NCI-H128 (cell line): ENCODE results near the gene FTL.
A peak's percentile ranks its signal among the peaks of the same experiment; 100 is the strongest.

Source experiments
- DNase-seq: peaks from one replicate; lab custom pipeline; 2025; ENCODE audit not compliant: unreplicated experiment; lab: John Stamatoyannopoulos, UW

FTL gene

DNA sequence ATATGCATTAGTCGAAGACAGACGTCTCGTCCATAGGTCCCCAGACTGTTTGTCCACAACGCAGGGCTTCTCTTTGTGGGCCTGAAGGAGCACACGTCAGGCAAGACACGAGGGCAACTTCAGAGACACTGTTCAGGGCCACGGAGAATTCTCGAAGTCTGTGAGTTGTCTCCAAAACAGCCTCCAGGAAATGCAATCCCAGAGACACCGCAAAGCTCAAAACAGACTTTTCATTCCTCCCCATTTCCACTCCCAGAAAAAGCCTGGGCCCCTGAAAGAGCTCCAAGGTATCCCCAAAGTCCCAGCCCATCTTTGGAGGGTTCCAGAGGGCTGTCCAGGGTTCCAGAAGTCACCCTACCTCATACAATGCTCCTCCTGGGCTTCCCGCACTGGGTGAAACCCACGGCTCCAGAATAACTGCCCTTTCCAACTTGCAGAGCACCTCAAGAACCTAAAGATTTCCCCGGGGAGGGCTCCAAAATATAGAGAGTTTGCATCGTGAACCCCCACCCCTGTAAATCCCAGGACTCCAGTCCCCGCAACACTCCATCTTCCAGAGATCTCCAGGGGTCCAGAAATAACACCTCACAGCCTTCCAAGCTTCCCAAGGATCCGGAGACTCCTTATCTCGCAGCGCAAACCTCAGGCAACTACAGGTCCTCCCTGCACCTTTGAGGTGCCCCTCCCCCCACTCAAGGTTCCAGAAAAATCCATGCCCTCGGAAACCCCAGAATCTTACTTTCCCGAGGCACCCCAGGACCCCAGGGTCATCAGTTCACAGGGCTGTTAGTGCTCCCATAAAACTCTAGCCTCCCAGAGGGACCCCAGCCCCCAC is 687 bp upstream of the FTL start:
- no peak for DNase-seq

DNA sequence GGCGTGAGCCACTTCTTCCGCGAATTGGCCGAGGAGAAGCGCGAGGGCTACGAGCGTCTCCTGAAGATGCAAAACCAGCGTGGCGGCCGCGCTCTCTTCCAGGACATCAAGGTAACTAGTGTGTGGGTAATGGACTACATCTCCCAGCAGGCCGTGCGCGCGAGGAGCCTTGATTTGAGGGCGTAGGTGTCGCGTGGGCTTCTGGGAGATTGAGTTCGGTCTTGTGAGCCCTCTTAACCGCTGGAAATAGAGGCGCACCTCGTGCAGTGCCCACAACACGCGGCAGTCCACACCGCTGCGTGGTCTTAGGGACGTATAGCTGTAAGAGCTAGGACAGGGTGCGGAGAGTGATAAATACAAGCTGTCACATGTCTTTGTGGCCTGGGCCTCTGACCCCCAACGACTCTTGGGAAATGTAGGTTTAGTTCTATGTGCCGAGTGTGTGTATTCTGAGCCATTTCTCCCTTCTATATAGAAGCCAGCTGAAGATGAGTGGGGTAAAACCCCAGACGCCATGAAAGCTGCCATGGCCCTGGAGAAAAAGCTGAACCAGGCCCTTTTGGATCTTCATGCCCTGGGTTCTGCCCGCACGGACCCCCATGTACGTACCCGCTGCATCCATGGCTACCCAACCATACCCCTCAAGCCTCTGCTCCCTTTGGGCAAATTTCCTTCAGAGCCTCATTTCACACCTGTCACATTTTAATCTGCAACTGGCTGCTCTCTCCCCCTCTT is 864 bp downstream of the FTL start:
- DNase-seq = peak; percentile 75

GRCh38 chr19:48966541-48967345 is 1.6 kb downstream of the FTL start:
- DNase-seq = no peak

- DNase-seq = no peak
Observed at GRCh38 chr19:48967346-48968178, 2.5 kb downstream of the FTL start.

DNA sequence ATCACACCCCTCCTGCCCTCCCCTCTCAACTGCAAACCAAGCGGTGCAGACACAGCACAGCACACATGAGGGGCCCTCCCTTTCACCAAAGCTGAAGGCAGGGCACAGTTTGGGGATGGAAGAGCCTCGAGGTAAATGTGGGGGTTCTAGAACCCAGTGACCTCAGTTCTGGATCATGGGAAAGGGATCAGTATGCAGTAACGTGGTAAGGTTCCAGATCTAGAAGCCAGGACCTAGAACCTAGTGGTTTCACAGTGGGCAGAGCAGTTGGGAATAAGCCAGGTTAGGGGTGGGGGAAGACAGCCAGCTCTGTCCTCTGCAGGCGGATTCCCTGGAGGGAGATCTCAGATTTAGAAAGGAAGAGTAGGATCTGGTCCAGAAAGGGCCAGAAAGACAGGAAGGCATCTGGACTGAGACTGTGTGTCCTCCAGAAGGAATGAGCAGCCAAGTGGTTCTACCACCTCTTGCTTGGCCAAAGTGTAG is 3.1 kb downstream of the FTL start:
- no peak for DNase-seq

DNA sequence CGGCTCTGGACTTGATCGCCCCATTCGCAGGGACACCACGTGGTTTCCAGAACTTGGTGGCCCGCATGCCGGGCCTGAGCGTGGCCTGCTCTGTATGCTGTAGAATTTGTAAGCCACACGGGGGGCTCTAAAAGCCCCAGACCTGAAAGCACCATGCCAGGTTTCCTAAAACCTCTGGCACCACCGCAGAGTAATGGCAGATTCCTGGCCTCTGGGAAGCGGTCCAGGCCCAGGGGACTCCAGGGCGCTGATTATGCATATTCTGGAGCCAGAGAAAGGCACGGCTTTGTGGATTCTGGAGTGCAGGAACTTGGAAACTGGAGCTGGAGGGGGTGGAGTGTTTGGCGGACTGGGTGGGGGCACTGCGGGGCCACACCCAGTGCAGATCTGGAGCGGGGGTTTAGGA is 3.7 kb downstream of the FTL start:
- DNase-seq = no peak

GRCh38 chr19:48969276-48970138 is 4.4 kb downstream of the FTL start:
- no peak for DNase-seq

GRCh38 chr19:48970139-48970766 is 5.1 kb downstream of the FTL start:
- no peak for DNase-seq

DNA sequence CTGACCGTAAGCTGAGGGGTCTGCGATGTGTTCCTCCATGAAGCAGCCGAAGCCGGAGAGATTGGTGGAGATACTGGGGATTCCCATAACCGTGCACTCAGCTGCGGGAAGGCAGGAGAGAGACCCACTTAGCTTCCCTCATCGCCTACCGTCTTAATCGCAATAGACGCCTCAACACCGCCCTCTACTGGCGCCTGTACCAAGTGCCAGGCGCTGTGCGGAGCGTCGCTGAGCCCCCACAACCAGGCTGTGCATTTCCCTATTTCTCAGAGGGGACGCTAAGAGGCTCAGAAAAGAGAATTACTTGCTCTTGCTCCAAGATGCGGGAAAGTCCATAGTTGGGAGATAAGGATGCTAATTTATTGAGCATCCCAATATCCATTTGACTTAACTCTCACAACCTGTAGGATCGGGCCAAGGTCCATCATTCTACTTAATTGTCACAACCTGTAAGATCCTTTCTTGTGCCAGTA is 5.8 kb downstream of the FTL start:
- DNase-seq = peak; percentile 76

GRCh38 chr19:48975947-48976847 is 11.1 kb downstream of the FTL start:
- no peak for DNase-seq

- DNase-seq = no peak
Observed at GRCh38 chr19:48977061-48977460, 12.0 kb downstream of the FTL start.

DNA sequence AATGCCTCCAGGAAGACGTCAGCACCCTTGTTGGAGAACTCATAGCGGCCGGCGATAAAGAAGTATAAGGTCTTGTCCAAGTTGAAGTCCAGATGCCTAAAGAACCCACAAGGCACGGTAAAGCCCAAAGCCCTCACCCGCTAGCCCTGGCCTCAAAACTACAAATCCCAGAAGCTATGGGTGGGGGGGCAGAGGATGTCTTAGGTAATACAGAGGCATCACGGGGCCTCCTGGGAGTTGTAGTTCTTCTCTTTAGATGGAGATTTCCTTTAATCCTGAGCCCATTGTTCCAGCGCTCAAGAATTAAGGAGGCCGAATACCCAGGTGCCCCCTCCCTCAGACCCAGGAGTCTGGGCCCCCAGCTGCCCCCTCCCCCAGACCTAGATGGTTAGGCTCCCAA is 17.2 kb downstream of the FTL start:
- no peak for DNase-seq

- DNase-seq = no peak
Observed at GRCh38 chr19:48985711-48986110, 20.6 kb downstream of the FTL start.

DNA sequence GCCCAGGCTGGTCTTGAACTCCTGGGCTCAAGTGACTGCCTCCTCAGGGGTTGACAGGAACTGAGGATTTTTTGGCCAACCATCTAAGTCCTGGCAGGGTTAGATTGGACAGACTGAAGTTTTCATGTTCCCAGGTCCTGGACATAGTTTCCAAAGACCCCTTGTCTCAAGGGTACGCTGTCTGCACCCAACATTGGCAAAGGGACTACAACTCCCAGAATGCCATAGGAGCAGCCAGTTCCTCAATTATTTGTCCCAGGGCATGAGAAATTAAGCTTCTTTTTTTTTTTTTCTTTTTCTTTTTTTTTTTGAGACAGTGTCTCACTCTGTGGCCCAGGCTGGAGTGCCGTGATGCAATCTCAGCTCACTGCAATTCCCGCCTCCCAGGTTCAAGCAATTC is 21.1 kb downstream of the FTL start:
- no peak for DNase-seq

DNA sequence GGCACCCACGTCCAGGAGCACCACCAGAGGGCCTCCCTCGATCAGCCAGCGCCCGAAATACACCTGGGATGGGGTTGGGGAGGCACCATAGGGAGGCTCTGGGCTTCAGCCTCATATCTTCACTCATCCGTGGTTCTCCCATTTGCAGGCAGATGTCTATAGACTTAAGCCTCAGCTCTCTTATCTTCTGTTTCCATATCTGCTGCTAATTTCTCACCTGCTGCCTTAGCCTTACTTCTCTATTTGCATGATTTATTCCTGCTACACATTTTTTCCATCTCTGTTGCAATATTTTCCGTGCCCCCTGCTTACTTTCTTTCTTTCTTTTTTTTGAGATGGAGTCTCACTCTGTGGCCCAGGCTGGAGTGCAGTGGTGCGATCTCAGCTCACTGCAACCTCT is 22.2 kb downstream of the FTL start:
- DNase-seq = no peak

DNA sequence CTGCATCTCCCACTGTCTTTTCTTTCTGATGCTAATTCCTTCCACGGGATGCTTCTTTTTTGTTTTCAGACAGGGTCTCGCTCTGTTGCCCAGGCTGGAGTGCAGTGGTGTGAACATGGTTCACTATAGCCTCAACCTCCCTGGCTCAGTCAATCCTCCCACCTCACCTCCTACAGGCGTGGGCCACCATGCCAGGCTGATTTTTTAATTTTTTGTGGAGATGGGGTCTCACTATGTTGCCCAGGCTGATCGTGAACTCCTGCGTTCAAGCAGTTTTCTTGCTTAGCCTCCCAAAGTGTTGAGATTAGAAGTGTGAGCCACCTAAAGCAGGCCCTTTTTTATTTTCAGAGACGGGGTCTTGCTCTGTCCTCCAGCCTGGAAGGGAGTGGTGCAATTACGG is 23.2 kb downstream of the FTL start:
- no peak for DNase-seq

- no peak for DNase-seq
Observed at GRCh38 chr19:48988860-48989259, 23.8 kb downstream of the FTL start.

DNA sequence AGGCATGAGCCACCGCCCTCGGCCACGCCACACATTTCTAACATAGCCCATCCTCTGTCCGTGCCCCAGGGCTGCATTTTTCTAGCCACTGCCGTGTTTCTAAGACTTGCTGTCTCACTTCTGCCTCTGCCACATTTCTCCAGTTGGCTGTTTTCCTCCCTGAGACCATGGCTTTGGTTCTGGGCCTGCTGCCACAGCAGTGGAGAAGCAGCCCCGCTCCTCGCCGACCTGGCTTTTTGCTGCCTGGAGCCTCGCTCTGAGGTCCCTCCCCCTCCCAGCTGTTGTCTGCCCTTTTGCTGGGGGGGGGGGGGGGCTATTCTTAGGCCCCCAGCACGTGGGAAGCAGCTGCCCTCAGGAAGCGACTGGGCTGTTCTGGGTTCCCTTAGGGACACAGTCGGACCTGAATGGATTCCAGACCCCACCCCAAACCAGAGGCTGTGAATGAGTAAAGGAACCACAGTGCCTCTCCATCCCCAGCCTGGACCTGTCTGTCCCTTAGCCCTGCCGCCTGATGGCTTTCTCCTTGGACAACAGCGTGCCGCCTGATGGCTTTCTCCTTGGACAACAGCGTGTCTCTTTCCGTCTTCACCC is 24.7 kb downstream of the FTL start:
- no peak for DNase-seq
